Right atrium auricular region (tissue), 2 donors: ENCODE measurements around the gene OGDHL. TPM values are rescaled to one million over a fixed set of nuclear protein-coding genes. Genes with fewer than 3 reads are reported as not detected.

Source experiments
- DNase-seq: peaks from one replicate; pipeline ENCODE4 v3.0.0-alpha.2; 2019; ENCODE audit warnings: low spot score
- H3K27ac ChIP-seq, 2 donors: fragments of 200-600 bp; sonication (generic); 1 replicate in 1 of 2; 2 replicates in 1 of 2; pipeline ENCODE4 v1.5.1; 2016 to 2019
- H3K27me3 ChIP-seq, 2 donors: fragments of 200-600 bp; sonication (generic); one replicate each; pipeline versions ENCODE4 v1.5.1 to v1.6.0; 2017 to 2019
- H3K36me3 ChIP-seq: fragments of 200-600 bp; sonication (generic); one replicate; pipeline ENCODE4 v1.5.1; 2016
- H3K4me1 ChIP-seq, 2 donors: fragments of 200-600 bp; sonication (generic); one replicate each; pipeline versions ENCODE4 v1.5.1 to v1.6.0; 2017 to 2019
- H3K4me3 ChIP-seq, 2 donors: fragments of 200-600 bp; sonication (generic); 1 replicate in 1 of 2; 2 replicates in 1 of 2; pipeline ENCODE4 v1.5.1; 2017 to 2019; ENCODE audit warnings: mild to moderate bottlenecking in 1 of 2, moderate library complexity in 1 of 2
- H3K9me3 ChIP-seq, 2 donors: fragments of 200-600 bp; sonication (generic); one replicate each; pipeline ENCODE4 v1.5.1; 2019
- CTCF ChIP-seq, 2 donors: fragments of 200-600 bp; sonication (generic); IDR thresholded peaks; one replicate each; pipeline ENCODE4 v1.5.1; 2019; ENCODE audit warnings: antibody characterized with exemption in 2 of 2
- total RNA-seq, 2 donors: library from RNA; depleted of rRNA; stranded (reverse); fragments of >200 nt; gene quantifications; one replicate each; pipeline ENCODE4 v1.1.0, GENCODE V29; 2016

The OGDHL gene
- total RNA-seq, 2 donors from 2014 or later, result 5.2 to 6.4 TPM

GRCh38 chr10:49686651-49687050, 75.5 kb downstream of the OGDHL start:
- no peaks in the 10 kb centered on the region for H3K36me3 ChIP-seq
- no peak overlapping the region for H3K27ac ChIP-seq
- TF ChIP-seq CTCF (IDR thresholded peaks at IDR 0.05), result no peak
- H3K4me1 ChIP-seq, result no peaks in the 10 kb centered on the region
- peaks cover 0 to 5% of the 10 kb centered on the region in 2 donors for H3K9me3 ChIP-seq
- no peak overlapping the region for H3K4me3 ChIP-seq
- H3K27me3 ChIP-seq, result no peaks in the 10 kb centered on the region
- DNase-seq, result no peak

Other genes starting within 250 kb of the OGDHL start
- gene ERCC6, start 223.2 kb downstream of the OGDHL start, total RNA-seq, result 10 to 100 TPM; 11.5 to 12.0 TPM
- gene SLC18A3, start 152.0 kb downstream of the OGDHL start, total RNA-seq, result not detected
- gene CHAT, start 148.3 kb downstream of the OGDHL start, total RNA-seq, result not detected
- not detected for gene C10orf53, start 82.7 kb downstream of the OGDHL start, total RNA-seq
- gene PARG, start 179.7 kb upstream of the OGDHL start, total RNA-seq, result 10 to 100 TPM; 16.0 to 19.5 TPM
- 10 to 100 TPM; 15.3 to 20.7 TPM for gene TIMM23B, start 179.7 kb upstream of the OGDHL start, total RNA-seq
- 1 to 10 TPM; 2.6 to 4.5 TPM for gene AGAP6, start 226.1 kb upstream of the OGDHL start, total RNA-seq